WTC11 (cell line): ENCODE measurements around the gene RC3H1. TPM values are rescaled to one million over a fixed set of nuclear protein-coding genes. Genes with fewer than 3 reads are reported as not detected.

Experiments used
- ATAC-seq: fragments of 200-7000 bp; cut with Tn5 transposase; 2 replicates; pipeline ENCODE4 v1.10.0; 2021; ENCODE audit warnings: mild to moderate bottlenecking, moderate library complexity
- CTCF ChIA-PET: fragments of 300-600 bp; sonication (Branson Sonifier 250); formaldehyde crosslinking; loops from one replicate; lab custom pipeline; 2021; ENCODE audit warnings: antibody characterized with exemption; lab: Charles Lee
- POLR2A ChIA-PET: fragments of 350-600 bp; sonication (Branson Sonifier 250); formaldehyde crosslinking; loops from one replicate; lab custom pipeline; 2021; ENCODE audit warnings: antibody characterized with exemption; lab: Charles Lee
- DNase-seq: peaks from one replicate; pipeline ENCODE4 v3.0.0; 2021; ENCODE audit warnings: low spot score
- H3K27ac Mint-ChIP-seq: 2 replicates; pipeline ENCODE4 v1.8.0; 2021; ENCODE audit warnings: mixed read lengths
- H3K27me3 Mint-ChIP-seq: 2 replicates; pipeline ENCODE4 v1.8.0; 2021; ENCODE audit warnings: low read depth, mild to moderate bottlenecking, moderate library complexity, mixed read lengths
- H3K36me3 Mint-ChIP-seq: 2 replicates; pipeline ENCODE4 v1.8.0; 2021; ENCODE audit warnings: mixed read lengths
- H3K4me1 Mint-ChIP-seq: 2 replicates; pipeline ENCODE4 v1.8.0; 2022; ENCODE audit warnings: mixed read lengths
- H3K4me3 Mint-ChIP-seq: 2 replicates; pipeline ENCODE4 v1.8.0; 2021; ENCODE audit warnings: mild to moderate bottlenecking, moderate library complexity, mixed read lengths
- H3K9me3 Mint-ChIP-seq: 2 replicates; pipeline ENCODE4 v1.8.0; 2021; ENCODE audit warnings: mixed read lengths
- AFF4 ChIP-seq: sonication (generic); formaldehyde crosslinking; IDR thresholded peaks from 2 replicates; pipeline ENCODE4 v1.8.1; 2023; ENCODE audit warnings: mild to moderate bottlenecking, missing genetic modification reagents, borderline replicate concordance
- ATF2 ChIP-seq: sonication (generic); formaldehyde crosslinking; IDR thresholded peaks from 2 replicates; pipeline ENCODE4 v1.8.1; 2022; ENCODE audit warnings: low read depth, missing genetic modification reagents, borderline replicate concordance
- CREM ChIP-seq: sonication (generic); formaldehyde crosslinking; IDR thresholded peaks from 2 replicates; pipeline ENCODE4 v1.8.1; 2022; ENCODE audit warnings: mild to moderate bottlenecking, missing genetic modification reagents, moderate library complexity
- E2F5 ChIP-seq: sonication (generic); formaldehyde crosslinking; IDR thresholded peaks from 2 replicates; pipeline ENCODE4 v1.8.1; 2022; ENCODE audit warnings: mild to moderate bottlenecking, moderate library complexity, missing genetic modification reagents
- ERG ChIP-seq: fragments of 250-450 bp; sonication (Bioruptor Pico); IDR thresholded peaks from 2 replicates; pipeline ENCODE4 v1.8.0; 2021; ENCODE audit warnings: mild to moderate bottlenecking
- FOXJ3 ChIP-seq: sonication (generic); formaldehyde crosslinking; IDR thresholded peaks from 2 replicates; pipeline ENCODE4 v1.9.0; 2021; ENCODE audit warnings: missing genetic modification reagents, mild to moderate bottlenecking, borderline replicate concordance
- FOXK1 ChIP-seq: sonication (generic); formaldehyde crosslinking; IDR thresholded peaks from 2 replicates; pipeline ENCODE4 v1.8.0; 2022; ENCODE audit warnings: mild to moderate bottlenecking, moderate library complexity, missing genetic modification reagents
- MXD4 ChIP-seq: fragments of 250-450 bp; sonication (Bioruptor Pico); IDR thresholded peaks from 2 replicates; pipeline ENCODE4 v1.8.0; 2021; ENCODE audit warnings: mild to moderate bottlenecking, moderate library complexity, borderline replicate concordance
- NR1H2 ChIP-seq: sonication (generic); formaldehyde crosslinking; IDR thresholded peaks from 2 replicates; pipeline ENCODE4 v1.9.0; 2021; ENCODE audit warnings: mild to moderate bottlenecking, moderate library complexity, missing genetic modification reagents
- OVOL2 ChIP-seq: fragments of 250-450 bp; sonication (Bioruptor Pico); IDR thresholded peaks from 2 replicates; pipeline ENCODE4 v1.9.0; 2021; ENCODE audit warnings: mild to moderate bottlenecking, borderline replicate concordance
- RORB ChIP-seq: fragments of 250-450 bp; sonication (Bioruptor Pico); IDR thresholded peaks from 2 replicates; pipeline ENCODE4 v1.9.0; 2021; ENCODE audit warnings: mild to moderate bottlenecking
- TEAD1 ChIP-seq: sonication (generic); formaldehyde crosslinking; IDR thresholded peaks from 2 replicates; pipeline ENCODE4 v1.8.0; 2022; ENCODE audit warnings: mild to moderate bottlenecking, missing genetic modification reagents
- USF1 ChIP-seq: sonication (generic); formaldehyde crosslinking; IDR thresholded peaks from 2 replicates; pipeline ENCODE4 v1.8.0; 2022; ENCODE audit warnings: mild to moderate bottlenecking, missing genetic modification reagents
- USF2 ChIP-seq: sonication (generic); formaldehyde crosslinking; IDR thresholded peaks from 2 replicates; pipeline ENCODE4 v1.8.1; 2023; ENCODE audit warnings: mild to moderate bottlenecking, missing genetic modification reagents, moderate library complexity
- ZMAT4 ChIP-seq: fragments of 250-450 bp; sonication (Bioruptor Pico); IDR thresholded peaks from 2 replicates; pipeline ENCODE4 v1.9.0; 2021; ENCODE audit warnings: mild to moderate bottlenecking
- ZNF219 ChIP-seq: sonication (generic); formaldehyde crosslinking; IDR thresholded peaks from 2 replicates; pipeline ENCODE4 v1.8.0; 2023; ENCODE audit warnings: missing genetic modification reagents, mild to moderate bottlenecking, borderline replicate concordance
- ZNF232 ChIP-seq: sonication (generic); formaldehyde crosslinking; IDR thresholded peaks from 2 replicates; pipeline ENCODE4 v1.8.0; 2022; ENCODE audit warnings: mild to moderate bottlenecking, missing genetic modification reagents
- ZNF263 ChIP-seq: sonication (generic); formaldehyde crosslinking; IDR thresholded peaks from 2 replicates; pipeline ENCODE4 v1.8.1; 2022; ENCODE audit warnings: low read depth, mild to moderate bottlenecking, moderate library complexity, missing genetic modification reagents
- ZNF281 ChIP-seq: sonication (generic); formaldehyde crosslinking; IDR thresholded peaks from 2 replicates; pipeline ENCODE4 v1.8.0; 2023; ENCODE audit warnings: mild to moderate bottlenecking, missing genetic modification reagents
- total RNA-seq: library from RNA; stranded (reverse); gene quantifications from 3 replicates; pipeline ENCODE4 v1.2.3, GENCODE V29; 2021

RC3H1 gene
- total RNA-seq, 1 experiment from 2014 or later = 25.4 TPM

GRCh38 chr1:173997791-173998190 is 24.4 kb downstream of the RC3H1 start (continued):
- TF ChIP-seq ATF2 (CRISPR knock-in tag) (no peak), NR1H2 (CRISPR knock-in tag) (no peak), RORB (CRISPR knock-in tag) (no peak), ZNF263 (CRISPR knock-in tag) (no peak), CREM (no peak), ZMAT4 (CRISPR knock-in tag) (no peak), ZNF219 (CRISPR knock-in tag) (no peak)
- TF ChIP-seq, all 79 proteins: peak for 0

- no peaks in the 10 kb centered on the region for H3K9me3 Mint-ChIP-seq
- ATAC-seq (no peak), DNase-seq (no peak)
- peaks cover 8% of the 10 kb centered on the region for H3K36me3 Mint-ChIP-seq
- no peak overlapping the region for H3K27ac Mint-ChIP-seq
- POLR2A ChIA-PET = no interaction called here
- peaks cover 11% of the 10 kb centered on the region for H3K4me1 Mint-ChIP-seq
- no peaks in the 10 kb centered on the region for H3K27me3 Mint-ChIP-seq
- no peak overlapping the region for H3K4me3 Mint-ChIP-seq
- no peak for TF ChIP-seq E2F5 (CRISPR knock-in tag)
- TF ChIP-seq CREM = no peak
- no peak for TF ChIP-seq FOXK1 (CRISPR knock-in tag)
- no peak for TF ChIP-seq USF1 (CRISPR knock-in tag)
- no peak for TF ChIP-seq TEAD1 (CRISPR knock-in tag)
- no peak for TF ChIP-seq MXD4 (CRISPR knock-in tag)
- TF ChIP-seq FOXJ3 (CRISPR knock-in tag) = no peak
- no peak for TF ChIP-seq ZNF281 (CRISPR knock-in tag)
- TF ChIP-seq USF2 = no peak
- TF ChIP-seq AFF4 (CRISPR knock-in tag) = no peak
- TF ChIP-seq OVOL2 (CRISPR knock-in tag) = no peak
- TF ChIP-seq ZNF232 = no peak
- TF ChIP-seq ERG = no peak
- CTCF ChIA-PET = no interaction called here
Measured at GRCh38 chr1:173996995-173997394, 25.2 kb downstream of the RC3H1 start.
